ENCODE results near the gene TSPAN5. TPM values are rescaled to one million over a fixed set of nuclear protein-coding genes. Genes with fewer than 3 reads are reported as not detected.

TSPAN5 gene
- total RNA-seq, 1 experiment from 2014 or later = 41.8 TPM

- peak; percentile 40 for ATAC-seq
- POLR2A ChIA-PET (ENCODE audit: unreplicated experiment) = interaction anchor here (0.6 kb wide), 2 partner anchors 11 to 19 kb away, joined by 4 read pairs; no protein-coding TSS in a partner anchor
These were observed 4.2 kb downstream of the TSPAN5 start for GRCh38 chr4:98653890-98654867.

GRCh38 chr4:98652996-98653395, 5.4 kb downstream of the TSPAN5 start:
- DNase-seq (peak; percentile 57), ATAC-seq (no peak)
- no peak overlapping the region for H2AFZ ChIP-seq (ENCODE audit: low read length)
- H3K27me3 ChIP-seq (ENCODE audit: low read length) = no peaks in the 10 kb centered on the region
- POLR2A ChIA-PET (ENCODE audit: unreplicated experiment) = no interaction called here
- BruUV-seq (replicated peaks) = no TSS peak
- peak overlapping the region; percentile 84 for H3K4me2 ChIP-seq (ENCODE audit: low read length)
- no peaks in the 10 kb centered on the region for H3K9me2 ChIP-seq (replicated peaks; ENCODE audit: low read length)
- H3K4me1 ChIP-seq (ENCODE audit: insufficient read depth, low read length) = peaks cover 39% of the 10 kb centered on the region
- CTCF ChIA-PET = no interaction called here
- H3K9me3 ChIP-seq (ENCODE audit: low read length) = 0 out of 2 replicates have a peak, but pooled peaks cover 5% of the 10 kb centered on the region
- TF ChIP-seq EZH2 (IDR thresholded peaks at IDR 0.05; ENCODE audit: low read length, unreplicated experiment) = no peak
- peaks cover 18% of the 10 kb centered on the region for H3K36me3 ChIP-seq (ENCODE audit: low read depth, low read length)
- H4K20me1 ChIP-seq (ENCODE audit: low read length) = no peaks in the 10 kb centered on the region
- intact Hi-C loops (cut with micrococcal nuclease) = loop anchor here (10.0 kb wide), 2 partner anchors 318 to 508 kb away; partner anchors contain the start of gene STPG2
- peak overlapping the region; percentile 99 for H3K27ac ChIP-seq (ENCODE audit: low read length)
- peaks cover 7% of the 10 kb centered on the region for H3F3A ChIP-seq (ENCODE audit: low read length, unreplicated experiment)
- H3K4me3 ChIP-seq (ENCODE audit: low read length) = peak overlapping the region; percentile 47; the same call in 1 of the 2 replicates
- peaks cover 90% of the 10 kb centered on the region for H3K79me2 ChIP-seq (ENCODE audit: low read length)
- H3K9ac ChIP-seq (ENCODE audit: low read length) = peak overlapping the region; percentile 81; the same call in 1 of the 2 replicates

More at GRCh38 chr4:98653890-98654867, 4.2 kb downstream of the TSPAN5 start:
- H3K9me2 ChIP-seq (replicated peaks; ENCODE audit: low read length) = no peaks in the 10 kb centered on the region
- no peaks in the 10 kb centered on the region for H4K20me1 ChIP-seq (ENCODE audit: low read length)
- peak overlapping the region; percentile 86 for H3K4me3 ChIP-seq (ENCODE audit: low read length)
- peak overlapping the region; percentile 97 for H3K4me2 ChIP-seq (ENCODE audit: low read length)
- CTCF ChIA-PET = no interaction called here
- H3K36me3 ChIP-seq (ENCODE audit: low read depth, low read length) = peaks cover 18% of the 10 kb centered on the region
- no peak overlapping the region for H2AFZ ChIP-seq (ENCODE audit: low read length)
- H3F3A ChIP-seq (ENCODE audit: low read length, unreplicated experiment) = peaks cover 7% of the 10 kb centered on the region
- H3K27ac ChIP-seq (ENCODE audit: low read length) = peak overlapping the region; percentile 99
- no peaks in the 10 kb centered on the region for H3K27me3 ChIP-seq (ENCODE audit: low read length)
- no TSS peak for BruUV-seq (replicated peaks)
- no peak for TF ChIP-seq CTCF (conservative IDR thresholded peaks at IDR 0.05; ENCODE audit: low read depth, low read length)
- no peak for TF ChIP-seq EZH2 (IDR thresholded peaks at IDR 0.05; ENCODE audit: low read length, unreplicated experiment)
- TF ChIP-seq EZH2phosphoT487 (IDR thresholded peaks at IDR 0.05; ENCODE audit: borderline replicate concordance, low read length) = no peak
- peak; percentile 89 for DNase-seq
- intact Hi-C loops (cut with micrococcal nuclease) = loop anchor here (1.0 to 10.0 kb wide), 5 partner anchors 28 to 509 kb away; partner anchors contain the start of gene STPG2
- H3K79me2 ChIP-seq (ENCODE audit: low read length) = peaks cover 87% of the 10 kb centered on the region
- H3K4me1 ChIP-seq (ENCODE audit: insufficient read depth, low read length) = peaks cover 36% of the 10 kb centered on the region
- H3K9me3 ChIP-seq (ENCODE audit: low read length) = 0 out of 2 replicates have a peak, but pooled peaks cover 5% of the 10 kb centered on the region
- peak overlapping the region; percentile 91 for H3K9ac ChIP-seq (ENCODE audit: low read length)

- TF ChIP-seq EZH2phosphoT487 (IDR thresholded peaks at IDR 0.05; ENCODE audit: borderline replicate concordance, low read length) (no peak), CTCF (conservative IDR thresholded peaks at IDR 0.05; ENCODE audit: low read depth, low read length) (no peak), EZH2 (IDR thresholded peaks at IDR 0.05; ENCODE audit: low read length, unreplicated experiment) (no peak)
- Histone ChIP-seq H3K79me2 (ENCODE audit: low read length) (peaks cover 100% of the 10 kb centered on the region), H3K4me3 (ENCODE audit: low read length) (no peak overlapping the region), H3K4me2 (ENCODE audit: low read length) (no peak overlapping the region), H3F3A (ENCODE audit: low read length, unreplicated experiment) (peaks cover 2% of the 10 kb centered on the region), H3K9me2 (replicated peaks; ENCODE audit: low read length) (no peaks in the 10 kb centered on the region), H3K36me3 (ENCODE audit: low read depth, low read length) (peaks cover 18% of the 10 kb centered on the region), H3K27me3 (ENCODE audit: low read length) (no peaks in the 10 kb centered on the region), H3K4me1 (ENCODE audit: insufficient read depth, low read length) (peaks cover 44% of the 10 kb centered on the region), H3K9ac (ENCODE audit: low read length) (no peak overlapping the region), H3K27ac (ENCODE audit: low read length) (no peak overlapping the region), H2AFZ (ENCODE audit: low read length) (no peak overlapping the region), H4K20me1 (ENCODE audit: low read length) (no peaks in the 10 kb centered on the region), H3K9me3 (ENCODE audit: low read length) (0 out of 2 replicates have a peak, but pooled peaks cover 5% of the 10 kb centered on the region)
- ChIA-PET POLR2A (ENCODE audit: unreplicated experiment) (no interaction called here), CTCF (no interaction called here)
- DNase-seq (no peak), ATAC-seq (no peak)
- intact Hi-C loops (cut with micrococcal nuclease) = no loop called here
- BruUV-seq (replicated peaks) = no TSS peak
These were observed 9.8 kb downstream of the TSPAN5 start for GRCh38 chr4:98648602-98649001.
